OCI-LY7 (cell line): ENCODE data around the gene GNAQ. TPM values are rescaled to one million over a fixed set of nuclear protein-coding genes. Genes with fewer than 3 reads are reported as not detected.

Source experiments
- BruUV-seq: library from RNA; stranded (reverse); fragments of 400-500 nt; replicated peaks from 2 replicates; lab custom pipeline; 2021; lab: Mats Ljungman, UMichigan
- CTCF ChIA-PET: fragments of 300-600 bp; sonication (Branson Sonifier 250); formaldehyde crosslinking; loops from one replicate; lab custom pipeline; 2022; ENCODE audit warnings: antibody characterized with exemption; ENCODE audit not compliant: unreplicated experiment; lab: Charles Lee
- POLR2A ChIA-PET: fragments of 300-600 bp; sonication (Branson Sonifier 250); formaldehyde crosslinking; loops from one replicate; lab custom pipeline; 2022; ENCODE audit warnings: antibody characterized with exemption; lab: Charles Lee
- DNase-seq: peaks from one replicate; pipeline ENCODE4 v3.0.0-alpha.2; 2015; ENCODE audit warnings: low spot score
- H2AFZ ChIP-seq: fragments of 200-600 bp; sonication (generic), shearing (Covaris generic); 2 replicates; pipeline ENCODE4 v1.6.1; 2014; ENCODE audit warnings: mild to moderate bottlenecking, antibody characterized with exemption, low read length, moderate library complexity
- H3K27ac ChIP-seq: fragments of 200-600 bp; sonication (generic); 2 replicates; pipeline ENCODE4 v1.5.1; 2014; ENCODE audit warnings: mixed run types, low read depth, mild to moderate bottlenecking, moderate library complexity, low read length, inconsistent platforms; ENCODE audit not compliant: poor library complexity, severe bottlenecking
- H3K36me3 ChIP-seq: fragments of 200-600 bp; sonication (generic); 2 replicates; pipeline ENCODE4 v1.6.1; 2014; ENCODE audit warnings: mild to moderate bottlenecking, antibody characterized with exemption, low read length, moderate library complexity, mixed read lengths; ENCODE audit not compliant: insufficient read depth
- H3K4me1 ChIP-seq: fragments of 200-600 bp; sonication (generic); 2 replicates; pipeline ENCODE4 v1.5.1; 2014; ENCODE audit warnings: mild to moderate bottlenecking, low read length; ENCODE audit not compliant: insufficient read depth, poor library complexity, severe bottlenecking
- H3K4me2 ChIP-seq: fragments of 200-600 bp; sonication (generic); 2 replicates; pipeline ENCODE4 v1.6.1; 2014; ENCODE audit warnings: mild to moderate bottlenecking, low read length
- H3K4me3 ChIP-seq: fragments of 200-600 bp; sonication (generic); 2 replicates; pipeline ENCODE4 v1.5.1; 2014; ENCODE audit warnings: mild to moderate bottlenecking, low read depth, low read length; ENCODE audit not compliant: poor library complexity, severe bottlenecking
- H3K79me2 ChIP-seq: fragments of 200-600 bp; sonication (generic); 2 replicates; pipeline ENCODE4 v1.6.1; 2016; ENCODE audit warnings: low read depth, mild to moderate bottlenecking, low read length, moderate library complexity, mixed read lengths; ENCODE audit not compliant: insufficient read depth
- H3K9me2 ChIP-seq: fragments of 200-600 bp; sonication (generic); 2 replicates; pipeline ENCODE4 v1.6.1; 2016; ENCODE audit warnings: mild to moderate bottlenecking, low read length, mixed read lengths; ENCODE audit not compliant: insufficient read depth
- H3K9me3 ChIP-seq: fragments of 200-600 bp; sonication (generic); 2 replicates; pipeline ENCODE4 v1.6.1; 2014; ENCODE audit warnings: mild to moderate bottlenecking, mixed run types, low read length, mixed read lengths
- H4K20me1 ChIP-seq: fragments of 200-600 bp; sonication (generic); 2 replicates; pipeline ENCODE4 v1.6.1; 2014; ENCODE audit warnings: mild to moderate bottlenecking, antibody characterized with exemption, low read length, moderate library complexity, mixed read lengths; ENCODE audit not compliant: insufficient read depth
- EZH2phosphoT487 ChIP-seq: fragments of 200-600 bp; sonication (generic); IDR thresholded peaks from 2 replicates; pipeline ENCODE4 v1.6.1; 2018; ENCODE audit warnings: low read depth, borderline replicate concordance, mild to moderate bottlenecking, mixed run types, antibody characterized with exemption, low read length, moderate library complexity, mixed read lengths
- intact Hi-C: fragments of 100-400 bp; cut with micrococcal nuclease; formaldehyde crosslinking; loops from one replicate; pipeline ENCODE4 v1.10.0; 2022; ENCODE audit not compliant: unreplicated experiment
- total RNA-seq, 2 experiments: library from RNA; depleted of rRNA in 1 of 2; stranded (reverse); fragments of >200 nt in 1 of 2; shearing (Covaris generic) in 1 of 2; gene quantifications; 2 replicates each; pipeline ENCODE4 v1.2.3, GENCODE V29; 2014 to 2022
- TF ChIP-seq, protein P1 (sequence below): fragments of 200-600 bp; sonication (generic); conservative IDR thresholded peaks from 2 replicates; pipeline ENCODE4 v1.5.1; 2014; ENCODE audit warnings: mild to moderate bottlenecking, antibody characterized with exemption, low read length, moderate library complexity, mixed read lengths

Gene GNAQ
- total RNA-seq, 2 experiments from 2014 or later = not detected

DNA sequence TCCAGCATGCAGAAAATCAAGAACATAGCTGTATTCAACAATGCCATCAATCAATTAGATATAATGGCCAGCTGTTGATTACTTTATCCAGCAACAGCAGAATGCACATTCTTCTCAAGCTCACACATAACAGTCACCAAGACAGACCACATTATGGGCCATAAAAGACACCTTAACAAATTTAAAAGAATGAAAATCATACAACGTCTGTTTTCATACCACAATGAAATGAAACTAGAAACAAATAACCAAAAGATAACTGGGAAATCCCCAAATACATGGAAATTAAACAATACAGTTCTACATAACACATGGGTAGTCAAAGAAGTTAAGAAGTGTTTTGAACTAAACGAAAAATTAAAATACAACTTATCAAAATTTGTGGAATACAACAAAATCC is 252.6 kb downstream of the GNAQ start:
- Histone ChIP-seq H4K20me1 (no peaks in the 10 kb centered on the region), H3K9me3 (no peaks in the 10 kb centered on the region), H3K79me2 (no peaks in the 10 kb centered on the region), H3K4me1 (no peaks in the 10 kb centered on the region), H3K4me3 (no peak overlapping the region), H3K4me2 (no peak overlapping the region), H2AFZ (no peak overlapping the region), H3K36me3 (no peaks in the 10 kb centered on the region), H3K9me2 (no peaks in the 10 kb centered on the region), H3K27ac (no peak overlapping the region)
- intact Hi-C loops = no loop called here
- CTCF ChIA-PET = no interaction called here
- DNase-seq = no peak
- BruUV-seq = no TSS peak
- no peak for TF ChIP-seq EZH2phosphoT487
- TF ChIP-seq, protein P1, sequence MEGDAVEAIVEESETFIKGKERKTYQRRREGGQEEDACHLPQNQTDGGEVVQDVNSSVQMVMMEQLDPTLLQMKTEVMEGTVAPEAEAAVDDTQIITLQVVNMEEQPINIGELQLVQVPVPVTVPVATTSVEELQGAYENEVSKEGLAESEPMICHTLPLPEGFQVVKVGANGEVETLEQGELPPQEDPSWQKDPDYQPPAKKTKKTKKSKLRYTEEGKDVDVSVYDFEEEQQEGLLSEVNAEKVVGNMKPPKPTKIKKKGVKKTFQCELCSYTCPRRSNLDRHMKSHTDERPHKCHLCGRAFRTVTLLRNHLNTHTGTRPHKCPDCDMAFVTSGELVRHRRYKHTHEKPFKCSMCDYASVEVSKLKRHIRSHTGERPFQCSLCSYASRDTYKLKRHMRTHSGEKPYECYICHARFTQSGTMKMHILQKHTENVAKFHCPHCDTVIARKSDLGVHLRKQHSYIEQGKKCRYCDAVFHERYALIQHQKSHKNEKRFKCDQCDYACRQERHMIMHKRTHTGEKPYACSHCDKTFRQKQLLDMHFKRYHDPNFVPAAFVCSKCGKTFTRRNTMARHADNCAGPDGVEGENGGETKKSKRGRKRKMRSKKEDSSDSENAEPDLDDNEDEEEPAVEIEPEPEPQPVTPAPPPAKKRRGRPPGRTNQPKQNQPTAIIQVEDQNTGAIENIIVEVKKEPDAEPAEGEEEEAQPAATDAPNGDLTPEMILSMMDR = no peak
- POLR2A ChIA-PET = interaction anchor here (0.7 kb wide), 1 partner anchor 26 kb away, joined by 3 read pairs; no protein-coding TSS in a partner anchor

DNA sequence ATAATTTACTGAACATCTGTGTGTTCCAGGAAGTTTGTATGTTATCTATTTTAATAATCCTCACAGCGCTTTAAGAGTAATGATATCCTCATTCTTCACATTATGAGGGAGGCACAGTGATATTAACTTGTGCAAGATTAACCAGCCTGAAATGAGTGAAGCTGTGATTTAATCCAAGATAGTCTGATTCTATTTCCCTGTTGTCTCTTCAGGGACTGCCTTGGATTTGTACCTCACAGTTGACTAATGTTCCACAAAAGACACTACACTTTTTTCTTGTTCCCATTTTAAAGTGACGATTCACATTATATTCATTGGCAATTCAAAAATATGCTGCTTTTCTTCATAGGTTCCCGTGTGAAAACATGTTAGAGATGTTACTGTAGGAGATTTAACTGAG is 258.2 kb downstream of the GNAQ start:
- intact Hi-C loops = no loop called here
- ChIA-PET POLR2A (interaction anchor here (0.7 kb wide), 1 partner anchor 144 kb away, joined by 3 read pairs; no protein-coding TSS in a partner anchor), CTCF (no interaction called here)
- Histone ChIP-seq H3K9me3 (no peaks in the 10 kb centered on the region), H4K20me1 (no peaks in the 10 kb centered on the region), H3K4me1 (no peaks in the 10 kb centered on the region), H3K36me3 (no peaks in the 10 kb centered on the region), H3K9me2 (no peaks in the 10 kb centered on the region), H2AFZ (no peak overlapping the region), H3K4me3 (no peak overlapping the region), H3K27ac (no peak overlapping the region), H3K4me2 (no peak overlapping the region), H3K79me2 (no peaks in the 10 kb centered on the region)
- TF ChIP-seq EZH2phosphoT487 = no peak
- TF ChIP-seq, protein P1 = no peak
- DNase-seq = no peak
- BruUV-seq = no TSS peak

DNA sequence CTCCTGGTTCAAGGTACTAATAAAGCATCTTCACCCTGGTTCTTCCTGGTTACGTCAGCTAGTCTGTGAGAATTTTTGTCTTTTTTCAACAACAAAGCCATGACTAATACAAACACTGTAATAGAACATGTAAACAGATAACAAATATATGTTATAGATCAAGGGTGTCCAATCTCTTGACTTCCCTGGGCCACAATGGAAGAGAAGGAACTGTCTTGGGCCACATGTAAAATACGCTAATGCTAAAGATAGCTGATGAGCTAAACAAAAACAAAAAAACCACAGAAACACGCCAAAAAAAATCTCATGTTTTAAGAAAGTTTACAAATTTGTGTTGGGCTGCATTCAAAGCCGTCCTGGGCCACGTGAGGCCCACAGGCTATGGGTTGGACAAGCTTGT is 259.0 kb downstream of the GNAQ start:
- ChIA-PET CTCF (no interaction called here), POLR2A (interaction anchor here (0.7 kb wide), 1 partner anchor 145 kb away, joined by 3 read pairs; no protein-coding TSS in a partner anchor)
- no peak for TF ChIP-seq EZH2phosphoT487
- TF ChIP-seq, protein P1 = no peak
- no peak overlapping the region for H2AFZ ChIP-seq
- intact Hi-C loops = no loop called here
- BruUV-seq = no TSS peak
- H3K4me2 ChIP-seq = no peak overlapping the region
- H3K4me1 ChIP-seq = no peaks in the 10 kb centered on the region
- H3K27ac ChIP-seq = no peak overlapping the region
- no peaks in the 10 kb centered on the region for H3K36me3 ChIP-seq
- H4K20me1 ChIP-seq = no peaks in the 10 kb centered on the region
- H3K9me2 ChIP-seq = no peaks in the 10 kb centered on the region
- H3K9me3 ChIP-seq = no peaks in the 10 kb centered on the region
- H3K79me2 ChIP-seq = no peaks in the 10 kb centered on the region
- no peak for DNase-seq
- H3K4me3 ChIP-seq = no peak overlapping the region
